Kidney (tissue), 14 donors: ENCODE data around the gene PHOSPHO1. TPM values are rescaled to one million over a fixed set of nuclear protein-coding genes. Genes with fewer than 3 reads are reported as not detected.

Experiments
- DNase-seq, 5 donors: peaks; one replicate each; pipeline ENCODE4 v3.0.0-alpha.2; 2013 to 2020
- FAIRE-seq: peaks from 2 replicates; lab custom pipeline; 2012; peaks lifted over from hg19 to GRCh38; lab: Jason Lieb, UNC
- H3K27ac ChIP-seq, 2 donors: one replicate each; pipeline ENCODE4 v1.7.0; 2013; ENCODE audit warnings: low read depth in 2 of 2, low read length in 2 of 2, inconsistent platforms in 1 of 2
- H3K27me3 ChIP-seq: one replicate; pipeline ENCODE4 v1.7.1; 2013; ENCODE audit warnings: low read length, inconsistent platforms; ENCODE audit not compliant: control insufficient read depth, insufficient read depth
- H3K36me3 ChIP-seq, 3 donors: one replicate each; pipeline versions ENCODE4 v1.7.0 to v1.7.1; 2013; ENCODE audit warnings: low read length in 3 of 3, control low read depth in 1 of 3, inconsistent platforms in 1 of 3; ENCODE audit not compliant: insufficient read depth in 3 of 3, control insufficient read depth in 2 of 3
- H3K4me1 ChIP-seq, 3 donors: one replicate each; pipeline versions ENCODE4 v1.7.0 to v1.7.1; 2013; ENCODE audit warnings: low read length in 3 of 3, inconsistent platforms in 1 of 3, low read depth in 1 of 3; ENCODE audit not compliant: control insufficient read depth in 2 of 3, insufficient read depth in 2 of 3
- H3K4me3 ChIP-seq, 3 donors: one replicate each; pipeline versions ENCODE4 v1.7.0 to v1.8.1; 2013; ENCODE audit warnings: low read length in 3 of 3, control low read depth in 1 of 3, inconsistent platforms in 1 of 3
- H3K9ac ChIP-seq, 3 donors: one replicate each; pipeline versions ENCODE4 v1.7.0 to v1.7.1; 2013; ENCODE audit warnings: low read length in 3 of 3, control low read depth in 1 of 3, inconsistent platforms in 1 of 3
- H3K9me3 ChIP-seq, 3 donors: one replicate each; pipeline versions ENCODE4 v1.7.0 to v1.7.1; 2013; ENCODE audit warnings: low read length in 3 of 3, control low read depth in 1 of 3, inconsistent platforms in 1 of 3; ENCODE audit not compliant: control insufficient read depth in 2 of 3, insufficient read depth in 1 of 3
- CTCF ChIP-seq: IDR thresholded peaks from 3 replicates; pipeline ENCODE4 v1.5.1; 2012; ENCODE audit warnings: mild to moderate bottlenecking, moderate library complexity, borderline replicate concordance; ENCODE audit not compliant: insufficient read depth; ENCODE audit errors: extremely low read depth
- intact Hi-C: fragments of 100-400 bp; cut with DNase I; formaldehyde crosslinking; loops from one replicate; pipeline ENCODE4 v1.11.1; 2022
- polyA plus RNA-seq: library from polyadenylated mRNA; stranded (reverse); fragments of 350-450 nt; fragmentation: Illumina TruSeq; extraction: RNeasy Lipid Tissue Mini Kit (QIAGEN cat#74804); gene quantifications from one replicate; pipeline ENCODE4 v1.2.3, GENCODE V29; 2014; ENCODE audit warnings: low read depth, low replicate concordance; ENCODE audit not compliant: insufficient read depth
- total RNA-seq: library from RNA; stranded (reverse); fragmentation: NEBNext Ultra II Directional; extraction: Animal tissue kit (Norgen Biotek cat#: 25700); gene quantifications from one replicate; pipeline ENCODE4 v1.2.1, GENCODE V29; 2021
- donor health status: control.
- donor health status: control.
- donor health status: control.
- donor health status: control.
- donor health status: control.
- donor health status: DM: yes; HTN: yes; CAD: no.
- donor health status: Normal renal cell carcinoma (clear cell type).

Gene PHOSPHO1
- total and polyA plus RNA-seq, 2 donors from 2014 or later = 0.22 to 1.5 TPM

- no peak for FAIRE-seq
- H3K9me3 ChIP-seq = no peaks in the 10 kb centered on the region
- DNase-seq = no peak
- H3K27ac ChIP-seq = no peak overlapping the region
- no peaks in the 10 kb centered on the region for H3K27me3 ChIP-seq
- H3K4me3 ChIP-seq = no peak overlapping the region
- H3K9ac ChIP-seq = no peak overlapping the region
- no peaks in the 10 kb centered on the region for H3K36me3 ChIP-seq
- intact Hi-C loops = no loop called here
- no peaks in the 10 kb centered on the region for H3K4me1 ChIP-seq
- no peak for TF ChIP-seq CTCF
Measured at GRCh38 chr17:49249890-49250522, 19.4 kb upstream of the PHOSPHO1 start.

GRCh38 chr17:49249292-49249794 lies 18.8 kb upstream of the PHOSPHO1 start:
- peak in 2 of 5 donors; percentile 33 to 80 for DNase-seq
- no peak for FAIRE-seq
- Histone ChIP-seq H3K36me3 (no peaks in the 10 kb centered on the region), H3K9ac (no peak overlapping the region), H3K27ac (no peak overlapping the region), H3K27me3 (no peaks in the 10 kb centered on the region), H3K4me3 (no peak overlapping the region), H3K4me1 (no peaks in the 10 kb centered on the region), H3K9me3 (no peaks in the 10 kb centered on the region)
- TF ChIP-seq CTCF = no peak
- intact Hi-C loops = no loop called here

- Histone ChIP-seq H3K27me3 (no peaks in the 10 kb centered on the region), H3K4me3 (no peak overlapping the region), H3K4me1 (no peaks in the 10 kb centered on the region), H3K27ac (no peak overlapping the region), H3K36me3 (no peaks in the 10 kb centered on the region), H3K9ac (no peak overlapping the region), H3K9me3 (no peaks in the 10 kb centered on the region)
- DNase-seq = no peak
- intact Hi-C loops = no loop called here
- TF ChIP-seq CTCF = no peak
- FAIRE-seq = no peak
Measured at GRCh38 chr17:49247944-49248343, 17.4 kb upstream of the PHOSPHO1 start.
